Neuron (in vitro differentiated cells): Measurements from ENCODE around the gene SH3BGRL2.
A peak's percentile ranks its signal among the peaks of the same experiment; 100 is the strongest.

Source experiments
- H2AFZ ChIP-seq: one replicate; pipeline ENCODE4 v1.6.1; 2013; ENCODE audit warnings: low read depth, mild to moderate bottlenecking, inconsistent platforms, low read length, moderate library complexity
- H3K27me3 ChIP-seq: one replicate; pipeline ENCODE4 v1.6.1; 2013; ENCODE audit warnings: low read length; ENCODE audit not compliant: insufficient read depth
- H3K36me3 ChIP-seq: one replicate; pipeline ENCODE4 v1.6.1; 2013; ENCODE audit warnings: low read length; ENCODE audit not compliant: insufficient read depth
- H3K4me1 ChIP-seq: one replicate; pipeline ENCODE4 v1.6.1; 2013; ENCODE audit warnings: low read length; ENCODE audit not compliant: insufficient read depth
- H3K4me3 ChIP-seq: 2 replicates; pipeline ENCODE4 v1.5.1; 2013; ENCODE audit warnings: mild to moderate bottlenecking, low read length, moderate library complexity
- H3K9me3 ChIP-seq: one replicate; pipeline ENCODE4 v1.6.1; 2013; ENCODE audit warnings: low read length

Gene SH3BGRL2

DNA sequence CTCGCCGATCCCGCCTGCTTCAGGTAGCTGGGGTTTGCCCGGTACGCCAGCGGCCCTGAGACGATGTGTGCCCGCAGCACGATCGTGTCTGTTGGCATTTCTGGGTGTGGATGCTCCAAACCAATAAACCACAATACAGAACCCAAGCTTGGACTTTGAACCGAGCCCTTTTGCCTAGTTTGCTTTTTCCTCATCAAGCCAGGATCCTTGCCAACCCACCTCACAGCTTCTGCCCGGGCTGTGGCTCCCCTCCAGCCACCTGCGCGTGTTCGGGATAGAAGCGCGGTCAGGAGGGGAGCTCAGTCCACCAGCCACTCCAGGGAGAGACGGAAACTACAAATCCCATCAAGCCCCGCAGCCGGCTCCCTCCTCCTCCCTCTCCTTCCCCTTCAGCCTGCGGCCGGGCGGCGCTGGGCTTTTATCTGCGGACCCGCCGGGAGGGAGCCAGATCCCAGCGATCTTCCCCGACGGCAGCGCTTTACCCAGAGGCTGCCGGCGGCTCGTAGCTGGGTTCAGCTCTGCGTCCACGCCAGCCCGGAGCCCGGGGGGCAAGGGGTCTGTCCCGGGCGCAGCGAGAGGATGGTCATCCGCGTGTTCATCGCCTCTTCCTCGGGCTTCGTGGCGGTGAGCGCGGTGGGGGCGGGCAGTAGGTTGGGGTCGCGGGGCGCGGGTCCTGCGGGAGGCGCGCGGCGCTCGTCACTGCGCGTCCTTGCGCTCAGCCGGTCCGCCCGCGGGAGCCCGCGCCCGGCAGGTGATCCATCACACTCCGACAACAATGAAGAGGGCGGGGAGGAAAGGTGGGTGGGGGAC, at the start of gene SH3BGRL2:
Gene SH3BGRL2 (plus strand): TSS at position 447 of the 810 bp plus-strand sequence. CDS start 133 bp downstream, at position 580.
- Histone ChIP-seq H3K4me3 (peak within 1 kb of the TSS; percentile 92), H3K27me3 (no peaks in the 10 kb centered on the region), H2AFZ (peak within 1 kb of the TSS; percentile 83), H3K4me1 (peaks cover 20% of the 10 kb centered on the region), H3K9me3 (no peaks in the 10 kb centered on the region), H3K36me3 (no peaks in the 10 kb centered on the region)

- no peaks in the 10 kb centered on the region for H3K9me3 ChIP-seq
- H3K27me3 ChIP-seq: no peaks in the 10 kb centered on the region
- no peak overlapping the region for H3K4me3 ChIP-seq
- no peaks in the 10 kb centered on the region for H3K36me3 ChIP-seq
- no peak overlapping the region for H2AFZ ChIP-seq
- no peaks in the 10 kb centered on the region for H3K4me1 ChIP-seq
Measured at GRCh38 chr6:79584332-79584731, 46.8 kb upstream of the SH3BGRL2 start.

DNA sequence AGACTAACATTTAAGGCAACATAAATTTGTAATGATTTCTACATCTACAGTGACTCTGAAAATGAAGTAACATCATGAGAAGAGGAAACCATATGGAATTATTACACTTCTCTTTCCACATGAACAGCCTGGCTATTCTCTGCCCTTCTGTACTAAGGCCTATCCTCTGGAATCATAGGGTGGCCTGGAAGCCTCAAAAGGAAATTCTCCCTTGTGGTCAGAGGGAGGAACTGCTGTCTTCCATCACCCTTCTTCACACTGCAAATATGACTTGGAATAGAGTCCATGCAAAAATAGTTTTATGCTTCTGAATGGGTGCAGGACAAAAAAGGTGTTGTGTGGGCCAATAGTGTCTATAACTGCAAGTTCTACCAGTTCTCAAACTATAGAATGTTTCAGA, 44.6 kb upstream of the SH3BGRL2 start:
- no peak overlapping the region for H2AFZ ChIP-seq
- no peaks in the 10 kb centered on the region for H3K9me3 ChIP-seq
- no peaks in the 10 kb centered on the region for H3K4me1 ChIP-seq
- H3K36me3 ChIP-seq: no peaks in the 10 kb centered on the region
- H3K27me3 ChIP-seq: no peaks in the 10 kb centered on the region
- H3K4me3 ChIP-seq: no peak overlapping the region

DNA sequence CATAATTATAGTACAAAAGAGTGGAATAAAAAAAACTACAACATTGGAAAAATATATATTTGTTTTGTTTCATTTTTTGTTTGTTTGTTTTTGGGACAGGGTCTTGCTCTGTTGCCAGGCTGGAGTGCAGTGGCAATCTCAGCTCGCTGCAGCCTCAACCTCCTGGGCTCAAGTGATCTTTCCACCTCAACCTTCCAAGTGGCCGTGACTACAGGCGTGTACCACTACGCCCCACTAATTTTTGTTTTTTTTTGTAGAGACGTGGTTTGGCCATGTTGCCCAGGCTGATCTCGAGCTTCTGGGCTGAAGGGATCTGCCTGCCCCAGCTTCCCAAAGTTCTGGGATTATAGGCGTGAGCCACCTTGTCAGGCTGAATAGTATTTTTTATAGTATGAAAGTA, 41.4 kb upstream of the SH3BGRL2 start:
- no peaks in the 10 kb centered on the region for H3K4me1 ChIP-seq
- H2AFZ ChIP-seq: no peak overlapping the region
- H3K9me3 ChIP-seq: no peaks in the 10 kb centered on the region
- no peaks in the 10 kb centered on the region for H3K36me3 ChIP-seq
- H3K4me3 ChIP-seq: no peak overlapping the region
- no peaks in the 10 kb centered on the region for H3K27me3 ChIP-seq

GRCh38 chr6:79597155-79597554, 34.0 kb upstream of the SH3BGRL2 start:
- H3K9me3 ChIP-seq: no peaks in the 10 kb centered on the region
- no peaks in the 10 kb centered on the region for H3K36me3 ChIP-seq
- no peaks in the 10 kb centered on the region for H3K27me3 ChIP-seq
- H3K4me3 ChIP-seq: no peak overlapping the region
- H3K4me1 ChIP-seq: no peaks in the 10 kb centered on the region
- no peak overlapping the region for H2AFZ ChIP-seq

- no peak overlapping the region for H3K4me3 ChIP-seq
- H3K27me3 ChIP-seq: no peaks in the 10 kb centered on the region
- no peaks in the 10 kb centered on the region for H3K9me3 ChIP-seq
- H3K36me3 ChIP-seq: no peaks in the 10 kb centered on the region
- H3K4me1 ChIP-seq: peaks cover 6% of the 10 kb centered on the region
- no peak overlapping the region for H2AFZ ChIP-seq
Measured at GRCh38 chr6:79598012-79598411, 33.1 kb upstream of the SH3BGRL2 start.

- Histone ChIP-seq H3K4me3 (no peak overlapping the region), H2AFZ (no peak overlapping the region), H3K27me3 (no peaks in the 10 kb centered on the region), H3K4me1 (peaks cover 11% of the 10 kb centered on the region), H3K36me3 (no peaks in the 10 kb centered on the region), H3K9me3 (no peaks in the 10 kb centered on the region)
Measured at GRCh38 chr6:79599725-79600259, 31.3 kb upstream of the SH3BGRL2 start.

- Histone ChIP-seq H3K4me3 (no peak overlapping the region), H3K4me1 (peaks cover 11% of the 10 kb centered on the region), H2AFZ (no peak overlapping the region), H3K36me3 (no peaks in the 10 kb centered on the region), H3K9me3 (no peaks in the 10 kb centered on the region), H3K27me3 (no peaks in the 10 kb centered on the region)
Measured at GRCh38 chr6:79600313-79600712, 30.8 kb upstream of the SH3BGRL2 start.

GRCh38 chr6:79600812-79601609, 30.1 kb upstream of the SH3BGRL2 start:
- H3K27me3 ChIP-seq: no peaks in the 10 kb centered on the region
- peaks cover 11% of the 10 kb centered on the region for H3K4me1 ChIP-seq

GRCh38 chr6:79602859-79603258, 28.3 kb upstream of the SH3BGRL2 start:
- no peak overlapping the region for H3K4me3 ChIP-seq
- no peaks in the 10 kb centered on the region for H3K36me3 ChIP-seq
- no peaks in the 10 kb centered on the region for H3K27me3 ChIP-seq
- H3K4me1 ChIP-seq: peaks cover 11% of the 10 kb centered on the region
- no peaks in the 10 kb centered on the region for H3K9me3 ChIP-seq
- H2AFZ ChIP-seq: no peak overlapping the region

More at GRCh38 chr6:79600812-79601609, 30.1 kb upstream of the SH3BGRL2 start:
- Histone ChIP-seq H3K36me3 (no peaks in the 10 kb centered on the region), H3K9me3 (no peaks in the 10 kb centered on the region), H3K4me3 (no peak overlapping the region), H2AFZ (no peak overlapping the region)

GRCh38 chr6:79604583-79605037, 26.5 kb upstream of the SH3BGRL2 start:
- H3K27me3 ChIP-seq: no peaks in the 10 kb centered on the region
- no peaks in the 10 kb centered on the region for H3K9me3 ChIP-seq
- no peak overlapping the region for H2AFZ ChIP-seq
- peaks cover 11% of the 10 kb centered on the region for H3K4me1 ChIP-seq
- no peaks in the 10 kb centered on the region for H3K36me3 ChIP-seq
- no peak overlapping the region for H3K4me3 ChIP-seq

DNA sequence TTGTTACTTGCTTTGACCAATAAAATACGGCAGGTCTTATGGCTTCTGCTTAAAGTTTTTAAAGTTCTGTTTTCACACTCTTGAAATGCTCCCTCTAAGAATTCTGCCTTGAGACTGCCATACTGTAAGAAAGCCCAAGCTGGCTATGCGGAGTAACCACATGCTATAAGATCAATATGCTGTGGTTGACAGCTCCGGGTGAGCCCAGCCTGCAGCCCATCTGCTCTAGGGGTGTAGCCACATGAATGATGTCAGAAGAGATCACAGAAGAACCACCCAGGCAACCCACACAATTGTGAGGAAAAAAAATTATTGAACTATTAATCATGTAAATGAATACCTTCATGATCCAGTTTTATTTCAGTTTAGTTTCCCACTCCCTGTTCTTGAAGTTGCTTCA, 26.1 kb upstream of the SH3BGRL2 start:
- H3K27me3 ChIP-seq: no peaks in the 10 kb centered on the region
- H3K4me3 ChIP-seq: no peak overlapping the region
- peaks cover 11% of the 10 kb centered on the region for H3K4me1 ChIP-seq
- no peak overlapping the region for H2AFZ ChIP-seq
- no peaks in the 10 kb centered on the region for H3K9me3 ChIP-seq
- H3K36me3 ChIP-seq: no peaks in the 10 kb centered on the region
